ENCODE data around the gene FAM187B.

FAM187B gene

DNA sequence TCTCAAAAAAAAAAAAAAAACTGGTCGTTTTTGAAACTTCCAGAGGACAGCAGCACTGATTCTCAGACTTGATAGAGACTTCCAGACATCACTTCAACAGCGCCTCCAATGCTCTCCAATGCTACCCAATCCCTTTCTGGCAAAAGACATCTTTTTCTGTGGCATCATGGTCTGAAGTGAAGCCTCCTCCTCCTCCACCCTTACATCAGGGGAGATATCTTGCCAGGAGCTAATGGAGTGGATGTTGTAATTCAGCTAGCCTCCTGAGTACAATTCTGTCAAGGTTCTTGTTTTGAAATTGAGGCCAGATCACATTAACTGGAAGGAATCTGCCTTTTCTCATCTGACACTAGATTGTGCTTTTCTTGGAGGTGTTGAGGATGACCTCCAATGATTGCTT lies 49.8 kb downstream of the FAM187B start:
- no peak for DNase-seq (ENCODE audit: low spot score)

DNA sequence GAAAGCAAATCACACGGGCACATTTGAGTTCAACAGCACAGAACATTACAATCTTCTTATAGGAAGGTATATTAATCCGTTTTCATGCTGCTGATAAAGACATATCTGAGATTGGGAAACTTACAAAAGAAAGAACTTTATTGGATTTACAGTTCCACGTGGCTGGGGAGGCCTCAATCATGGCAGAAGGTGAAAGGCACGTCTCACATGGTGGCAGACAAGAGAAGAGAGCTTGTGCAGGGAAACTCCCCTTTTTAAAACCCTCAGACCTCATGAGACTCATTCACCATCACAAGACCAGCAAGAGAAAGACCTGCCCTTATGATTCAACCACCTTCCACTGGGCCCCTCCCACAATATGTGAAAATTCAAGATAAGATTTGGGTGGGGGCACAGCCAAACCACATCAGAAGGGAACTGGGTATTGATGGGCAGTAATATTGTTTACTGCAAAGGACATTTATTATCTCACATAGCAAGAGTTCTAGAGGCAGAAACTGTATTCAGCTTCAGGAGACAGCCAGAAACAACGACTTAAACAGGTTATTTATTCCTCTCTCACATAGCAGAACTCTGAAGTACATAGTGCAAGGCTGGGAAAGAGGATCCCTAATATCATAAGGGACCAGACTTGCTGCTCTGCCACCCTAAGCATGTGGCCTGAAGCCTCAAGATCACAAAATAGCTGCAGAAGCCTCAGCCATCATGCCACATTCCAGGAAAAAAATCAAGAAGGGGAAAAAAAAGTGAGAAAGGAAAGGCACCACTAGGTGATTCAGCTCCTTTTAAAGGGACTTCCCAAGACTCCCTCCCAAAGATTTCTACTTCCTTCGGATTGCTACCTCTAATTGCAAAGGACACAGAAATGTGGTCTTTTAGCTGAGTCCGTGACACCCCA lies 50.9 kb downstream of the FAM187B start:
- DNase-seq (ENCODE audit: low spot score) = no peak

DNA sequence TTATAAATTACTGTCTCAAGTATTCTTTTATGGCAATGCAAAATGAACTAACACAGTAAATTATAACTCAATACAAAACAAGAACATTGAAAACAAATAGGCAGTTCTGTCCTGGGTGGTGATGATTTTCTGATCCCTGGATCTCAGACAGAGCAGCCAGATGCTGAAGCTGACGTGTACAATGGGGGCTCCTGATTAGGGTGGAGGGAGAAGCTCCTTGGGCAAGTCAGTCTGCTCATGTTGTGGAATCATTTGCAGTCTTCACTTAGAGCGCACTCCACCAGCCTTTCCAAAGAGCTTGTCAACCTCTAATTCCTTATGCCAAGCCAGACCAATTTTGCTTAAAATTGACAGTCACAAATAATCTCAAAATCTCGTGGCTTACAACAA lies 52.4 kb downstream of the FAM187B start:
- DNase-seq (ENCODE audit: low spot score) = no peak
